HG03460 (cell line): ENCODE data around the gene PRR18.

ENCODE experiments used
- ATAC-seq: cut with Tn5 transposase; IDR thresholded peaks from one replicate; pipeline ENCODE4 v1.9.1; 2021; ENCODE audit not compliant: unreplicated experiment

PRR18 gene

DNA sequence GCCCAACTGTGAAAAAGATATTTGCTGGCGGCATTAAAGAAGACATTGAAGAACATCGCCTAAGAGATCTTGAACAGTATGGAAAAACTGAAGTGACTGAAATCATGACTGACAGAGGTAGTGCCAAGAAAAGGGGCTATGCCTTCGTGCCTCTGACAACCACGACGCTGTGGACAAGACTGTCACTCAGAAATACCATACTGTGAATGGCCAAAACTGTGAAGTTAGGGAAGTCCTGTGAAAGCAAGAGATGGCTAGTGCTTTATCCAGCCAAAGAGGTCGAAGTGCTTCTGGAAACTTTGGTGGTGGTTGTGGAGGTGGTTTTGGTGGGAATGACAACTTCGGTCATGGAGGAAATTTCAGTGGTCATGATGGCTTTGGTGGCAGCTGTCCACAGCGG lies 26.7 kb upstream of the PRR18 start:
- no peak for ATAC-seq

DNA sequence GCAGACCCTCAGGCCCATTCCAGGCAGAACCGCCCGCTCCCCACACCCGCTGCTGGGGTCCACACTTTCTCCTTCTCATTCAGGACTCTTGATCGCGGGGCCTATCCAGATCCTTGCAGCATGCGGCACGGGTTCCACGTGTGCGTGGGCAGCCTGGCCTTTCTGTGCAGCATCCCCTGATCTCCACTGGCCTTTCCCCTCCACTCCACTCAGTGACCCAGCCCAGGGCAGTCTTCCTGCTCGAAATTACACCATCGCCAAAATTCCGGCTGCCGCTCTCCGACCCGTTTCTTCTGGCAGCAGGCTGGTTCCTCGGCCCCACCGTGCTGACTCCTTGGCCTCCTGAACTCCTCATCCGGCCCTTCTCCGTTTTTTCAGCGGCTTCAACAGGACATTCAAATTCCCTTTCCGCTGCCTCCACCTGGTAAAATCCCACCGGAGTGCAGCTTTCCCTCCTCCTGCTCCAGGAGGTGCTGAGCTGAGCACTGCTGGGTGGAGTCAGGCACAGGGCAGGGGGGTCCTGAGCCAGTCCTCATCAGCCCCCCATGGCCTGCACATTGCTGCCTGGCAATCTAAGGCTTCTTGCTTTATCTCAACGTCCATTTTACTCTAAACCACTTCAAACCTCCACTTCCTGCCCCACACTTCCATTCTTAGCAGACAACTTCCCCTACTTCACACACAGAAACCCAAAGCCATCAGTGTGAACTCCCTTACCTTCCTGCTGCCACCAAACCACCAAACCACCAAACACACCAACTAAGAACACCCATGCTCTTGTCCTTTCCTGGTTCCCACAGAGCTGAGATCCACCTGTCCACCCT lies 25.2 kb upstream of the PRR18 start:
- peak; percentile 72 for ATAC-seq

DNA sequence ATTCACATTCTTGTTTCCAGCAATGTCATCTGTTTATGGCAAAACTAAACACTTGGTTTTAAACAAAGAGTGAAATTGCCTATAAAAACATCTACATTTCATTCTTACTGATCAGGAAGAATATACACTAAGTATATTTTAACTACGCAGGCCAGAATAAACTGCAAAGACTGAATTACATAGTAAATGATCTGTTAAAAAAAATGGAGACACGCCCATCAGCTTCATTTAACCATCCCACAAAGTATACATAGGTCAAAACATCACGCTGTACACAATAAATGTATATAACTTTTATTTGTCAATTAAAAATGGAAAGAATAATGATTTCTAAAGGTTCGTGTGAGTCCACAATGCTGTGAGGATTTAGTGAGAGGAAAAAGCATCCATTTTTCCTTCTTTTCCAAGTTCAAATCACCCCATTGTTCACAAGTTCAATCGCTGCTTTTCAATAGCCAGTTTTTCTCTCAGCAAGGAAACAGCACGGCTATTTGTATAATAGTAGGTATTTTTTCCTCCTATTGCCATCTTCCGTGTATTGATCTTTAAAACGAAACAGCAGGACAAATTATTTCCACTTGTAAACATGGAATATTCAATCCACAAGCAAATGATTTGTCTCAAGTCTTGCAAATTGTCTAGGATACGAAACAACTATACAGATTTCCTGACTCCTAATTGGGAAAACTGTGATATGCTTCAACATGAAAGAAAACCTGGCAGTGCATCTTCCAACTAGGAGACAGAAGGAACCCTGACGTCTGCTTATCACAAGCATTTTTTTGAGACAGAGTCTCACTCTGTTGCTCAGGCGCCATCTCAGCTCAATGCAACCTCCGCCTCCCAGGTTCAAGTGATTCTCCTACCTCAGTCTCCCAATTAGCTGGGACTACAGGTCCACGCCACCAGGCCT lies 23.6 kb upstream of the PRR18 start:
- ATAC-seq, result no peak

DNA sequence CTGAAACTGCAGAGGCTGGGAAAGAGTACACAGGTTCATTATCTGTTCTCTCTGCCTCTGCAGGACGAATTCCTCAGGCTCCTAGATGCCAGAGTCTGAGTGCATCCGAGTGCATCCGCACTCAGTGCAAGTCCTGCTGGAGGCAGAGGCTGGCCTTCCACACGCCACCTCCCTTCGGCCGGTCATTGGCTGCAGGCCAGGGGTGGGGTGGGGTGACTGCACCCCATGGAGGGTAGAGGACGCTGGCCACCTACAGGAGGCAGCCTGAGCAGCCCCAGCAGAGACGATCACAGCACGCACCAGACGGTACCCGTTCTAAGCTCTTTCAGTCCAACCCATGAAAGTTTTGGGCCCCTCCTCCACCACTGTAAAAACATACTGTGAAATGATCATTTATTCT lies 22.4 kb upstream of the PRR18 start:
- no peak for ATAC-seq

DNA sequence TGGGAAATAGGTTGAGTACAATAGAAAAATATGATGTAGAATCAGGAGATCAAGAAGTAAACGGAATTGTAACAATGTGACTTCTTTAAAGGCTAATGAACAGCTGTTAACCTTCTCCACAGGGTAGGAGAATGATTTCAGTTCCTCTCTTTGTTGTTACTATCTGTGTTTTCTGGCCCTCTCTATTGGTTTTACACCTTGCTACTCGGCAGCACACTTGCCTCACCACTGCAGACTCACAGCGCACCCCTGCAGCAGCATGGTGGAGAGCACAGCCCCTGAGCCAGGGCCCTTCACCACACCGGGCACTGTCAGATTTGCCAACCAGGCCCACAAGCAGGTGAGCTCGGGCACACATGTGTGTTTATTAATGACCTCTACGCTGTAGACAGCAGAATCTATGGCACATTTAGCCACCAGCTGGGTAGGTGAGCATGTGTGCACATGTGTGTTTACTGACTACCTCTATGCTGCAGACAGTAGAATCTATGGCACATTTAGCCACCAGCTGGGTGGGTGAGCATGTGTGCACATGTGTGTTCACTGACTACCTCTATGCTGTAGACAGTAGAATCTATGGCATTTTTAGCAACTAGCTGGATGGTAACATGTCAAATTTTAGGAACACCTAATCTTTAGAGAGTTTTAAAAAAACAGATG lies 17.3 kb upstream of the PRR18 start:
- ATAC-seq, result peak; percentile 87

DNA sequence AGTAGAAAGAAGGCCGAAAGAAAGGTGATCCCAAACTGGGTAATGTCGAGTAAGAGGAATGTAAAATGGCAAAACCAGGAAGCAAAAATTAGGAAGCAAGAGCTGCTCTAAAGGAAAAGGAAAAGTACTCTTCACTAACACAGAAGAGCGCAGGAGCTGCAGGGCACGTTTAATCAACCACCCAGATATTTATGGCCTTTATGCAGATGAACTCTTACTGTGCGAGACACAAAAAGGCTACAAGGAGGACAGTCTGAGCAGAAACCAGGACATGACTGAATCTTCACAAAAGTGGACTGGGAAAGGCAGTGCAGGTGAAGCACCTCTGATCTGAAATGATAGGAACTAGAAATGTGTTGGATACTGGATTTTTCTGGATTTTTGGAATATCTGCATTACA lies 15.2 kb upstream of the PRR18 start:
- no peak for ATAC-seq

DNA sequence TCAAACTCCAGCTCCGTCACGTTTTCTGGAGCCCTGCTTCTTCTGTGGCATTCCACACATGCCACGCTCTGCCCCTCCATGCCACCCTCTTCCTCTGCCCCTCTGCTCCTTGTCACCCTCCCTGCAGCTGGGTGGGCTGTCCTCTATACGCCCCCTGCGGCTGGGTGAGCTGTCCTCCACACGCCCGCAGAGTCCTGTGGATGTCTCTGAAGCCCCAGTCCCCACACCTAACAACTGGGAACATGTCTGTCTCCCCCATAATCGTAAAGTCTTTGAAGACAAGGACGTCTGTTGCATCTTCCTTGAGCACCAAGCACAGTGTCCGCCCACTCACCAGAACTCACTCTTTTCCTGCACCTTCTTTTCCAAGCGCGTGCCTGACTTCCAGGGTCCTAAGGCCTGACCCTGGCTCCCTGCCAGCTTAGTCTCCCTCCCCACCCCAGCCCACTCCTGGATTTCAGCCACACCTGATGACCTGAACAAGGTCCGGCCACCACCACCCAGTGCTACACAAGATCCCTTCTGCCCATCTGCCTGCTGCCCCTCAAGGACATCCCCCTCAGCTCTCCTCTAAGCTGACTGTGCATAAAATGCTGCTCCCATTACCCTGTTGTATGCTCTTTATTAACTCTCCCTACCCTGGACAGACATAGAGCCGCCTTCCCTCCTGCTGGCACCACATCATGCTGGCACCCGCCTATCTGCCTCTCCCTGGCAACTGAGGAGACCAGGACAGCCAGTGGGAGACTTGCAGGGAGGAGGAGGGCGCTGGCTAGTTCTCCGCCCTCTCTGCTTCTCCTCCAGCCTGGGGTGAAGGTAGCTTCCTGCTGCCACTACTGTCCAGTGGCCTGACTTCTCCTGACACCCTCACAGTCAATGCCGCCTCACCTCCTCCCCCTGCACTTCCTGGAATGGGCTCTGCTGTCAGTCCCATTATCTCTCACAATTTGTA lies 10.7 kb upstream of the PRR18 start:
- ATAC-seq, result no peak

DNA sequence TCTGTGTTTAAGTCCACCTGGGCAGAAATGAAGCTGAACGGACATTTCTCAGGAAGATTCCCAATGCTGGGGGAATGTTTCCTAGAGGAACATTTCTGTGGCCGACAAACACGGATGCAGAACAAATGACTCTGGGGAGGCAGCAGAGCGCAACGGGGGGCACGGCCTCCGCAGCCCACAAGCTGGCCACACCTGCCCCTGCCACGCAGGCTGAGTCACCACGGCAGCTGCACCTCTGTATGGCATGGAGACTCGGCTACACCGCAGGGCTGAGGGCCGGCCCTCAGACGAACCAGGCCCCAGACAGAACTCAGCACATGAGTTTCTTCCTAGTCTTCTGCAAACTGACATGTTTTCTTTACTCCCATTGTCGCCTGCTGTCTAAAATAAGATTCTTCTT lies 10.0 kb upstream of the PRR18 start:
- ATAC-seq, result no peak

DNA sequence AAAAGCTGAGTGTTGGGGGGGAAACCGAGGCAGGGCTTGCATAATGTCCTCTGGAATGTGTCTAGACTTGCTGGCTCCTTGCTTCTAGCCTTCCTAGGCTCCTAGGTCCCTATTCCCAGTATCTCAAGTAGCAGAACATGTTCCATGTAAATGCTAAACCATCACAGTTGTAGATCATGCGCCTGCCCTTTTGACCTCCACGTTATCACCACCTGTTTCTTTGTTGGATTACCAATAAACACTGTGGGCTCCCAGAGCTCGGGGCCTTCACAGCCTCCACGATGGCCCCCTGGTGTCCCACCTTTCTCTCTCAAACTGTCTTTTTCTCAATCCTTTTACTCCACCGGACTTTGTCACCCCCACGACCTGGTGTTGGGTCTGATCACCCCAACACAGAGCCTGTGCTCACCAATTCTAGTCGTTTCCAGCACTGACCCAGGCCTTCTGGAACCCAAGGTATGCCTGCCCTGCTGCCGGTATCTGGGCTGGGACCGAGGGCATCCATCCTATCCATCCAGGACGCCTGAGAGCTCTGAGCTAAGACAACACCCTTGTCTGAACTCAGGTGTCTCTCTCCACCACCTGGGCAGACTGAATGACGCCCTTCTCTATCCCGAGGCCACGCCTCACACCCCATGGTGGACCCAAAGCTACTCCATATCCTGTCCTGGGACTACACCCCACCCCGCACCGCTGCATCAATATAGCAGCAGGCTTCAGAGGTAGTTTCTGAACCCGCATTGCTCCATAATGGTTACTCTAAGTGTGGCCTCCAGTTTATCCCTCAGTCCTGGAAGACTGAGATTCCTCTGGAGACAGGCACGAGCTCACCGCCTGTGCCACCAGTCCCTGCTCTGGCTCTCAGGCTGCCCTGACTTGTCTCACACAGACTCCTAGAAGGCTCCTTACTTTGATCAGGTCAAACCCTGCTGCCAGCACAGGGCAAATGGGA lies 9.3 kb upstream of the PRR18 start:
- no peak for ATAC-seq

DNA sequence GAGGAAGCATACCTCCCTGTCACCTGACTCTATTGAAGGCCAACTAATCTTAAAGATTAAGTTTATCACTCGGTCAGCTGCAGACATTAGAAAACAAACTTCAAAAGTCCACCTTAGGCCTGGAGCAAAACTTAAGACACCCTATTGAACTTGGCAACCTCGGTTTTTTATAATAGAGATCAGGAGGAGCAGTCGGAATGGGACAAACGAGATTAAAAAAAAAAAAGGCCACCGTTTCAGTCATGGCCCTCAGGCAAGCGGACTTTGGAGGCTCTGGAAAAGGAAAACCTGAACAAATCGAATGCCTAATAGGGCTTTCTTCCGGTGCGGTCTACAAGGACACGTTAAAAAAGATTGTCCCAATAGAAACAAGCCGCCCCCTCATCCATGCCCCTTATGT lies 7.2 kb upstream of the PRR18 start:
- ATAC-seq, result no peak

DNA sequence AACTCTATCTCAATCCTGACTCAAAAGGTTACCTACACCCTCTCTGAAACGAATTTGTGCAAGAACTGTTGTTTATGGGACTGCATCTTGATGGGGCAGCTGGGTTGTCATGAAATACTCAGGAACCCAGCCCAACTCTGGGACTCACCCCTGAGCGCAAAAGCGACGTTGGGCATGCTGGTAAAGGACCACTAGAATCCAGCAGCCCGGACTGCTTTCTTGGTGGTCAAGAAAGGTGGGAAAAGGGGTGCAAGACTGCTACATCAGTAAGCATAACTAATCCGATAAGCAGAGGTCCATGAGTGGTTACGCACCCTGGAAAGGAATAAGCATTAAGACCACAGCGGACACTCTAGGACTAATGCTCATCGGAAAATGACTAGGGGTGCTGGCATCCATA lies 6.3 kb upstream of the PRR18 start:
- ATAC-seq, result no peak

DNA sequence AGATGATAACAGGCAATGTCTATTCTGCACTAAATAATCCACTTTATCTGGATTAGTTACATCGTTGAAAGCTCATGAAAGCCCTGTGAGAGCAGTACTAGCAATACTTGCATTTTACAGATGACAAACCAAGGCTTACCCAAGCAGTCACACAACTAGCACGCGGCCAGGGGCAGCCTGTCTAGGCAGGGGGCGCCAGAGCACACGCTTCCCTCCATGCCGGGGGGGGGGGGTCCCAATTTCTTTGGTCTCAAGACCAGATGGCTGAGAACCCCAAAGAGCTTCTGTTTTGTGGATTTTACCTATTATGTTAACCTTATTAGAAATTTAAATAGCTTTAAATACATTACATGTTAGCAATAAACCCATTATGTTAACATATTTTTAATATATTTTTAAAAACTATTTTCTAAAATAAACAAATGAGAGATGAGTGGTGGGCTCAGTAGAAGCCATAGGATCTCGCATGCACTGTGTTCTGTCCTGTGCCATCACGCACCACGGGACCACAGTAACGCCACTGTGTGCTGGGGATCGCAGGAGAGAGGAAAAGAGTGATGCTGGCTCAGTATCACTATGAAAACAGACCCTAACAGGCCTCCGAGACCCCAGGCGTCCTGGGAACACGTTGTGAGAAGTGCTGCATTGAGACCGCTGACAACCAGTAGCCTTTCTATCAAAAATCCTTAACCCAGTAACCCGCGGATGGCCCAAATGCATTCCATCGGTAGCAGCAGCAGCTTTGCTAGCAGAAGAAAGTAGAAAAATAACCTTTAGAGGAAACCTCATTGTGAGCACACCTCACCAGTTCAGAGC lies 5.3 kb upstream of the PRR18 start:
- peak; percentile 83 for ATAC-seq

DNA sequence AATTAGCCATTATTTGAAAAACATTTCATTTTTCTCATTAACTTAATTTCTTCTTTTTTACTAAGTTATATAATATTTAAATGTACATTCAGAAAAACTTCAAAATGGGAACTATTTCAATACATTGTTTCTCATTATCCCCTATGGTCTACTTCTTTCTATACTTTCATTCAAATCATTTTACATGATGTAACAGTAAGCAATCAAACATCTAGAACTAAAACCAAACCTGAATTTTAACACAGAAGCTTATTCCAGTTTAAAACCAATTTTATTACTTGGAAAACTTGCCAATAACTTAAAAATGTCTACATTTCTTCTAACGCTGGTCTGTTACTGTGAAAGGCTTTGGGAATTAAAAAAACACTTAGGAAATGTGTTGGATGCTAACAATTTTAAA lies 4.6 kb upstream of the PRR18 start:
- no peak for ATAC-seq

DNA sequence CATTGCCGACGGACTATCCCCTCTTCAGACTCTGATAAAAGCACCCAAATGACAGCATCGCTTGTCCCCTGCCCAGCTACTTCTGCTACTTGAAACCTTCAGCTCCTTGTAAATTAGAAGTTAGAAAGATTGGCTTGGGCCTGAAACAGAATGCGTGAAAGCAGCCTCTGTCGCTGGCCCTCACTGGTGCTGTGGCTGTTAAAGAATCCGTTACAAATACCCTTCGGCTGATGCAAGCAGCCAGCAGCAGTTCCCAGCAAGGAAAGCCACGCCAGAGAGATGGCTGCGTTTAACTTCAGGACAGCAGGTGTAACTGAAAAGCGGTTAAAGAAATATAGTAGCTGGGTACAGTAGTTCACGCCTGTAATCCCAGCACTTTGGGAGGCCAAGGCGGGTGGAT lies 2.4 kb upstream of the PRR18 start:
- ATAC-seq, result no peak

DNA sequence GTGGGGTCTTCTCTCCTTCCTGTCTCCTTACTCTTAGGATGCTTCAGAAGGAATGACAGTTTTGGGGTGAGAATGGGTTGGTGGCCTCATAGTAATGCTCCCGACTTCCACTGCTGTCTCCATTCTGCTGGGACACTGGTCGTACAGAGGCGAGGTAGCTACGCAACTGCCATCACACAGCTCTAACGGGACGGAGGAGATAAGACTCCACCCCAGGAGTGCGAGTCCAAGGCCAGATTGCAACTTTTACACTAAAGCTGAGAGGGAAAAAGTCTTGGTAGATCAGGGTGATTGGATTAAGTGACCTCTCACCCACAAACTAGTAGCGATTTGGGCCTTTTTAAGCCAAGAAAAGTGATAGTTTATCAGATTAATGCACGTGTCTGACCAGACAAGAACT lies 1.8 kb upstream of the PRR18 start:
- no peak for ATAC-seq

DNA sequence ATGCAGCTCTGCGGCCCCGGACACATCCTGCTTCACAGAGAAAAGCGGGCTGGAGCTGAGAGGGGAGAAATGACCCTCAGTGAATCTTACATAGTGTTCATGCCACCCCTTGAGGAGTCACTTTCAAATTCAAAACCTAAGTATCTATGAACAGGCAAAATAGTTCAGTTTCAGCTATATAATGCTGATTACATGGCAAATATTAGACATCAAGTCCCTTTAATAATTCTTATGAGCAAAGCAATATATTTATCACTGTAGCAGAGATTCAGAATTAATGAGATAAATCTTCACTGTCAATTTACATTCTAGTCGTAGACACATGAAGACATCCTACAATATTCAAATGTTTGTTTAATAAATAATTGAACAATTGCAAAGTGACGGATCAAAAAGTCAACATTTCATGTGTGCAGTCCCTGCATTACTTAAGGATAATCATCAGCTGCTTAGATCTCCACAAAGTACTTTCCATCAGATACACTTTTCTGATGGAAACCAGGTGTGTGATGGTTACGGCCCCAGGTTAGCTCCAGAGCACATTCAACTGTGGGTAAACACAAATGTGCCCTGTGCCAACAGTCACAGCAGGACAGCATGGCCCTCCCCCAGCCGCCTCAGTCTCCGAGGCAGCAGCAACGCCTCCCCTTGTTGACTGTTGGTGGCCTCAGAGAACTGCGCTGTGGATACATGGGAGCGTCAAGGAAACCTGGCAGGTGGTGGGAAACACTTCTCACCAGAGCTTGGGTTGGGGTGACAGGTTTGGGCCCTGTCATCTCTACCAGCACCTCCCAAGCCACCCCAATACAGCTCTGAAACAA lies 787 bp upstream of the PRR18 start:
- no peak for ATAC-seq

DNA sequence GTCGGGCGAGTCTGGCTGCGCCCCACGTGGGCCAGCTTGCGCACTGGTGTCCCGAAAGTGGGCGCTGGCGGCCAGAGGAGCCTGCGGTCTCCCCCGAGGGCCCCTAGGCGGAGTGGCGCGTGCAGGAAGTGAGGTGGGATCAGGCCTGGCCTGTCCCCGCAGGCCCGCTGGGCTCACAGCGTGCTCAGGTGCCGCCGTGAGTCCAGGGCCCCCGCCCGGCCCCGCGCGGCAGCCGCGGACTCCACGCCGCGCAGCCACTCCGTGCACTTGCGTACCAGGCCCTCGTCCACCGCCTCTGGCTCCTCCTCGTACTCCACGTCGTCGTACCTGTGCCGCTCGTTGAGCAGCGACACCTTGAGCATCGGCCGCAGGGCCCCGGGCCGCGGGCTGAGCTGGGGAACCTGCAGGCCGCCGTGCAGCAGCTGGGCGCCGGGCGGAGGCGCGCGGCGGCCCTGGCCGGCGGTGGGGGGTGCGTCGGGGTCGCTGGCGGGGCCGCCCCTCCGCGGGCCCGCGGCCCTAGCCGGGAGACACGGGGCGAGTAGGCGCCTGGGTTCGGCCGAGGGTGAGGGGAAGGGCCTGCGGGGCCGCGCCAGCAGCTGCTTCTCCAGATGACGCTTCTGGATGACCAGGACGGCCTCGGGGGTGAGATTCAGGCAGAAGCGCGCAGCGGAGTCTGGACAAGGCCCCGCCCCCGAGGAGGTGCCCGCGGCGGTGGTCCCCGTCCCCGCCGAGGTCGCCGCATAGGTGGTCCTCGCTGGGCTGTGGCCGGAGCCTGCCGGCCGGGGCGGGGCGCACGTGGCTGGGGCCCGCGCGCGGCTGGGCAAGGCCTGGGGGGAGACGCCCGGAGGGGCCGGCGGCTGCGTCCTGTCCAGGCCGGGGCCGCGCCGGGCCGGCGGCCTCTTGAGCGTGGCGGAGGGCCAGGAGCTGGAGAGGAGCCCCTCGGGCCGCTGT lies 835 bp downstream of the PRR18 start:
- ATAC-seq, result peak; percentile 29
